ENCODE measurements around the gene MRNIP. TPM values are rescaled to one million over a fixed set of nuclear protein-coding genes. Genes with fewer than 3 reads are reported as not detected.
A peak's percentile ranks its signal among the peaks of the same experiment; 100 is the strongest.

The MRNIP gene
- total and polyA plus RNA-seq, 2 of the 4 experiments (the other 2 are of a cell fraction): 6.6 to 24.7 TPM

DNA sequence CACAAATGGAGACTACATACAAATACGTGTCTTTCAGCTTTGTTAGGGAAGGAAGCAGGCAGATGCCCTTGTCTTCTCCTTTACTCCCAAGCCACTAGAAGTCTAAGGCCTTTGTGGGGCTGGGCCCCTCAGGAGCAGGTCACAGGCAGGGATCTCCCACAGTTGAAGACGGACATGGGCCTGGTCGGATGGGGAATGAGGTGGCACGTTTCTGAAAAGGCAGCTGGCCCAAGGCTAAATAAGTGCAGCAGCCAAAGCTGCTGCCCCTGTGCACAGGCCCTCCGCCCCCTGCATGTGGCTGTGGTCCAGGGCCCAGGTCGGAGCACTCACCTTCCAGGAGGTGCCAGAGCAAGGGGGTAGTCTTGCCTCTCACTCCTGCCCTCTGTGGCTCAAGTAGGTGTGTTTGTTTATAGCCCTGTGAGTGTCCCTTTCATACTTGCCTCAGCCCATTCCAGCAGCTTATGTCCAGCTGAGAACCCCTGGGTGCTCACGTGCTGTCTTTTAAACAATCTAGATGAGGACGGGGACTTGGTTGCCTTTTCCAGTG lies 36.1 kb downstream of the MRNIP start:
- H3K27me3 ChIP-seq (ENCODE audit: control insufficient read depth, insufficient read depth, low read length): no peaks in the 10 kb centered on the region
- DNase-seq: no peak
- H3K18ac ChIP-seq (ENCODE audit: low read depth, low read length): no peak overlapping the region
- POLR2A ChIA-PET (ENCODE audit: unreplicated experiment): interaction anchor here (0.7 kb wide), 1 partner anchor 199 kb away, joined by 5 read pairs; the partner anchor contains the start of gene HNRNPH1
- ATAC-seq (ENCODE audit: low read depth): no peak
- dilution Hi-C loops (cut with HindIII; ENCODE audit: low sequenced_read_pairs, unreplicated experiment): no loop called here
- peak overlapping the region; percentile 29; the same call in 1 of the 2 replicates for H3K14ac ChIP-seq (replicated peaks; ENCODE audit: low read depth, low read length)
- H3K9me1 ChIP-seq (ENCODE audit: insufficient read depth, low read length): peaks cover 36% of the 10 kb centered on the region
- no peak overlapping the region for H4K8ac ChIP-seq (ENCODE audit: low read depth in 2 of 2, low read length in 2 of 2)
- peak overlapping the region; percentile 35 for H3K9ac ChIP-seq (ENCODE audit: low read depth, low read length)
- no TSS peak for BruUV-seq (replicated peaks)
- peaks cover 50% of the 10 kb centered on the region for H3K36me3 ChIP-seq (ENCODE audit: control insufficient read depth, insufficient read depth, low read length)
- peaks cover 19 to 74% of the 10 kb centered on the region in 2 experiments for H3K79me1 ChIP-seq (ENCODE audit: low read depth in 1 of 2, low read length in 2 of 2)
- CTCF ChIA-PET: no interaction called here
- no peak overlapping the region for H2BK5ac ChIP-seq (ENCODE audit: low read depth, low read length, poor library complexity, severe bottlenecking)
- 62% methylated on average over 3 of the region's 8 CpGs; no CpG with 5 or more reads in 1 of the 2 experiments for WGBS, 2 experiments (ENCODE audit: extremely low coverage in 2 of 2, insufficient read length in 1 of 2)
- H4K91ac ChIP-seq (ENCODE audit: insufficient read depth, low read depth, low read length): no peak overlapping the region
- H3K56ac ChIP-seq (ENCODE audit: extremely low read depth, insufficient read depth, low read length): no peak overlapping the region
- peaks cover 69% of the 10 kb centered on the region for H4K20me1 ChIP-seq (ENCODE audit: insufficient read depth, low read length)
- H2AFZ ChIP-seq (replicated peaks; ENCODE audit: low read length, poor library complexity): peak overlapping the region; percentile 61
- H3K27ac ChIP-seq (ENCODE audit: insufficient read depth, low read length): peak overlapping the region; percentile 5; the same call in 1 of the 2 replicates
- H2BK20ac ChIP-seq (ENCODE audit: low read depth, low read length): no peak overlapping the region
- H3K4me2 ChIP-seq (ENCODE audit: low read depth, low read length): peak overlapping the region; percentile 95
- peak overlapping the region; percentile 46 for H3K23ac ChIP-seq (ENCODE audit: low read depth, low read length)
- no peak overlapping the region for H2AK5ac ChIP-seq (ENCODE audit: low read depth, low read length)
- peak overlapping the region; percentile 38 for H2AK9ac ChIP-seq (replicated peaks; ENCODE audit: low read depth, low read length, poor library complexity)
- peak overlapping the region; percentile 87 for H3K4me3 ChIP-seq (ENCODE audit: insufficient read depth, low read depth, low read length)
- no peak overlapping the region for H3K4ac ChIP-seq (ENCODE audit: low read depth, low read length)
- in situ Hi-C loops (cut with MboI; ENCODE audit: low sequenced_read_pairs): no loop called here
- no peak overlapping the region for H4K5ac ChIP-seq (ENCODE audit: low read depth, low read length)
- peaks cover 39% of the 10 kb centered on the region for H3K4me1 ChIP-seq (ENCODE audit: control insufficient read depth, insufficient read depth, low read length)
- no peak overlapping the region for H2BK120ac ChIP-seq (ENCODE audit: low read depth, low read length)
- H3K9me3 ChIP-seq (ENCODE audit: control insufficient read depth, insufficient read depth, low read length): no peaks in the 10 kb centered on the region
- H2BK15ac ChIP-seq (ENCODE audit: low read depth, low read length): no peak overlapping the region
- TF ChIP-seq MXI1 (IDR thresholded peaks at IDR 0.05; ENCODE audit: borderline replicate concordance, low read depth, low read length) (no peak), RAD21 (IDR thresholded peaks at IDR 0.05; ENCODE audit: low read length) (no peak), BHLHE40 (IDR thresholded peaks at IDR 0.05; ENCODE audit: low read depth, low read length) (no peak), RCOR1 (IDR thresholded peaks at IDR 0.05; ENCODE audit: insufficient replicate concordance, low read length) (no peak), FOS (IDR thresholded peaks at IDR 0.05; ENCODE audit: low read depth, low read length) (no peak), CEBPB (IDR thresholded peaks at IDR 0.05; ENCODE audit: low read depth, low read length) (no peak)
- TF ChIP-seq, protein P1, sequence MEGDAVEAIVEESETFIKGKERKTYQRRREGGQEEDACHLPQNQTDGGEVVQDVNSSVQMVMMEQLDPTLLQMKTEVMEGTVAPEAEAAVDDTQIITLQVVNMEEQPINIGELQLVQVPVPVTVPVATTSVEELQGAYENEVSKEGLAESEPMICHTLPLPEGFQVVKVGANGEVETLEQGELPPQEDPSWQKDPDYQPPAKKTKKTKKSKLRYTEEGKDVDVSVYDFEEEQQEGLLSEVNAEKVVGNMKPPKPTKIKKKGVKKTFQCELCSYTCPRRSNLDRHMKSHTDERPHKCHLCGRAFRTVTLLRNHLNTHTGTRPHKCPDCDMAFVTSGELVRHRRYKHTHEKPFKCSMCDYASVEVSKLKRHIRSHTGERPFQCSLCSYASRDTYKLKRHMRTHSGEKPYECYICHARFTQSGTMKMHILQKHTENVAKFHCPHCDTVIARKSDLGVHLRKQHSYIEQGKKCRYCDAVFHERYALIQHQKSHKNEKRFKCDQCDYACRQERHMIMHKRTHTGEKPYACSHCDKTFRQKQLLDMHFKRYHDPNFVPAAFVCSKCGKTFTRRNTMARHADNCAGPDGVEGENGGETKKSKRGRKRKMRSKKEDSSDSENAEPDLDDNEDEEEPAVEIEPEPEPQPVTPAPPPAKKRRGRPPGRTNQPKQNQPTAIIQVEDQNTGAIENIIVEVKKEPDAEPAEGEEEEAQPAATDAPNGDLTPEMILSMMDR (conservative IDR thresholded peaks at IDR 0.05; ENCODE audit: low read depth, low read length): no peak
- TF ChIP-seq, protein P2, sequence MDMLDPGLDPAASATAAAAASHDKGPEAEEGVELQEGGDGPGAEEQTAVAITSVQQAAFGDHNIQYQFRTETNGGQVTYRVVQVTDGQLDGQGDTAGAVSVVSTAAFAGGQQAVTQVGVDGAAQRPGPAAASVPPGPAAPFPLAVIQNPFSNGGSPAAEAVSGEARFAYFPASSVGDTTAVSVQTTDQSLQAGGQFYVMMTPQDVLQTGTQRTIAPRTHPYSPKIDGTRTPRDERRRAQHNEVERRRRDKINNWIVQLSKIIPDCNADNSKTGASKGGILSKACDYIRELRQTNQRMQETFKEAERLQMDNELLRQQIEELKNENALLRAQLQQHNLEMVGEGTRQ (IDR thresholded peaks at IDR 0.05; ENCODE audit: low read depth, low read length): no peak
- intact Hi-C loops (cut with micrococcal nuclease): loop anchor here (5.0 kb wide), 1 partner anchor 200 kb away; the partner anchor contains the start of gene HNRNPH1

Measured in IMR-90 (cell line).